Sigmoid colon (tissue), 7 donors: ENCODE measurements around the gene RNU4-1. TPM values are rescaled to one million over a fixed set of nuclear protein-coding genes. Genes with fewer than 3 reads are reported as not detected.

ENCODE experiments used
- DNase-seq: peaks from one replicate; pipeline ENCODE4 v3.0.0-alpha.2; 2019
- H3K27ac ChIP-seq, 4 donors: fragments of 200-600 bp; sonication (generic); one replicate each; pipeline ENCODE4 v1.5.1; 2016 to 2019; ENCODE audit warnings: mild to moderate bottlenecking in 1 of 4
- H3K27me3 ChIP-seq, 3 donors: fragments of 200-600 bp; sonication (generic); one replicate each; pipeline ENCODE4 v1.5.1; 2019; ENCODE audit warnings: mild to moderate bottlenecking in 1 of 3
- H3K36me3 ChIP-seq, 4 donors: fragments of 200-600 bp; sonication (generic); one replicate each; pipeline ENCODE4 v1.5.1; 2016 to 2019
- H3K4me1 ChIP-seq, 4 donors: fragments of 200-600 bp; sonication (generic); one replicate each; pipeline ENCODE4 v1.5.1; 2017 to 2019
- H3K4me3 ChIP-seq, 4 donors: fragments of 200-600 bp; sonication (generic); one replicate each; pipeline ENCODE4 v1.5.1; 2017 to 2019; ENCODE audit warnings: mild to moderate bottlenecking in 2 of 4, moderate library complexity in 1 of 4
- H3K9me3 ChIP-seq, 4 donors: fragments of 200-600 bp in 3 of 4; sonication (generic) in 3 of 4; one replicate each; pipeline versions ENCODE4 v1.5.1 to v1.6.1; 2013 to 2019
- EP300 ChIP-seq, 4 donors: sonication (generic); formaldehyde crosslinking; IDR thresholded peaks; one replicate each; pipeline ENCODE4 v1.6.1; 2017; ENCODE audit warnings: antibody characterized with exemption in 4 of 4
- POLR2A ChIP-seq, 2 donors: fragments of 450-650 bp; IDR thresholded peaks; one replicate each; pipeline ENCODE4 v1.6.1; 2016; ENCODE audit warnings: antibody characterized with exemption in 2 of 2, mild to moderate bottlenecking in 2 of 2, moderate library complexity in 2 of 2
- POLR2AphosphoS5 ChIP-seq, 4 donors: sonication (generic); formaldehyde crosslinking; IDR thresholded peaks; one replicate each; pipeline ENCODE4 v1.6.1; 2017; ENCODE audit warnings: antibody characterized with exemption in 4 of 4
- WGBS, 2 donors: extraction: QIAGEN DNeasy Blood & Tissue Kit; methylation state at CpG; one replicate each; pipeline ENCODE4 v1.1.7; 2013; 5-methylcytosine and 5-hydroxymethylcytosine counted together
- intact Hi-C: fragments of 100-400 bp; cut with DNase I; formaldehyde crosslinking; loops from one replicate; pipeline ENCODE4 v1.15.1; 2023
- polyA plus RNA-seq, 3 donors: library from polyadenylated mRNA; stranded (reverse); fragments of 200-250 nt; gene quantifications; one replicate each; pipeline ENCODE4 v1.2.3, GENCODE V29; 2013
- total RNA-seq, 4 donors: library from RNA; depleted of rRNA; stranded (reverse); fragments of >200 nt; gene quantifications; one replicate each; pipeline ENCODE4 v1.1.0, GENCODE V29; 2016
- TF ChIP-seq, protein P1 (sequence below), 4 experiments: fragments of 450-650 bp in 3 of 4; fragments of 200-600 bp in 1 of 4; IDR thresholded peaks; one replicate each; pipeline ENCODE4 v1.5.1; 2016 to 2019; ENCODE audit warnings: antibody characterized with exemption in 4 of 4, mild to moderate bottlenecking in 3 of 4, moderate library complexity in 2 of 4
- donor health status: healthy with polysubstance abuse.
- donor health status: Bipolar disorder and iron deficiency.
- donor health status: healthy.

Gene RNU4-1
- total and polyA plus RNA-seq, 7 donors = under 0.01 TPM; not detected in 4

DNA sequence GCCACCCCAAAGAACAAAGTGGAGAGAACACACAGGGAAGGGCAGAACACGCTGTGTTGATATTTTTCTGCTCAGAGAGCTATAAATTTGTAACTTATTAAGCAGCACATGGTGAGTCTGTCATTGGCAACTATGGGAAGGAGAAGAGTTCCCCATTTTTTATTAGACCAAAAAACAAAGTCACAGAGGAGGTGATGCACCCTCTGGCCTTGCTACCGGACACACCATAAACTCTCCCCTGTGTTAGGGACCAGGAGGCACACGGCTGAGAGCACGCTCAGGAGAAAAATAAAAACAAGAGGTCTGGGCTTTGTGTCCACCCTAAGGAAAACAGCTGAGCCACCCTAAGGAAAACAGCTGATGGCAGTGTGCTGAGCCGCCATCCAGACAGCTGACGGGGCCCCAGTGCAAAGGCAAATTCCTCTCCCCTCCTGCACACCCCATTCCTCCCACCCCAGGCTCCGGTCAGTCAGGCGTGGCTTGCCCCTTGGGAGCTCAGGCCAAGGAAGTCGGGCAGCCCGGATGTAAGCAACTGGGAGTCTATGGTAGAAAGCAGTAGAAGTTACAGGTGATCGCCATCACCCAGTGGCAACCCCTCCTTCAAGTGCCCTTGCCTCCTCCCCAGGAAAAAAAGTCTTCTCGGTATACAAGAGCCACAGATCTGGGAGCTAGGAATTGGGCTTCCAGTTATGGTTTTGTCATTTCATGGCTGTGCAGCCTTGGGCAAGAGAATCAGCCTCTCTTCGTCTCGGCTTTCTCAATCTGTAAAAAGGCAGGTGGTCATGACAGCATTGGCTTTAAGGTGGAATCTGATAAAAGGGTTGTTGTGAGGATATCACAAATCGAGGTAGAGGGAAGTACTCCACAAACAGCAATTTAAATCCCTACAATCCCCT, 29.9 kb downstream of the RNU4-1 start:
- intact Hi-C loops = no loop called here
- peaks cover 0 to 70% (median 68%) of the 10 kb centered on the region in 4 donors for H3K4me1 ChIP-seq
- peak overlapping the region; percentile 88 to 96 (median 95) for H3K27ac ChIP-seq
- H3K9me3 ChIP-seq = no peaks in the 10 kb centered on the region
- no peak for TF ChIP-seq EP300 (IDR thresholded peaks at IDR 0.05)
- peak in 3 of 4 donors; percentile 1 to 21 (median 16) for TF ChIP-seq POLR2AphosphoS5 (IDR thresholded peaks at IDR 0.05)
- 55 to 65% methylated on average over 15 of the region's 15 CpGs for WGBS, 2 donors
- peak; percentile 76 for DNase-seq
- H3K4me3 ChIP-seq = peak overlapping the region; percentile 86 to 99 (median 91)
- H3K27me3 ChIP-seq = no peaks in the 10 kb centered on the region
- no peaks in the 10 kb centered on the region for H3K36me3 ChIP-seq

DNA sequence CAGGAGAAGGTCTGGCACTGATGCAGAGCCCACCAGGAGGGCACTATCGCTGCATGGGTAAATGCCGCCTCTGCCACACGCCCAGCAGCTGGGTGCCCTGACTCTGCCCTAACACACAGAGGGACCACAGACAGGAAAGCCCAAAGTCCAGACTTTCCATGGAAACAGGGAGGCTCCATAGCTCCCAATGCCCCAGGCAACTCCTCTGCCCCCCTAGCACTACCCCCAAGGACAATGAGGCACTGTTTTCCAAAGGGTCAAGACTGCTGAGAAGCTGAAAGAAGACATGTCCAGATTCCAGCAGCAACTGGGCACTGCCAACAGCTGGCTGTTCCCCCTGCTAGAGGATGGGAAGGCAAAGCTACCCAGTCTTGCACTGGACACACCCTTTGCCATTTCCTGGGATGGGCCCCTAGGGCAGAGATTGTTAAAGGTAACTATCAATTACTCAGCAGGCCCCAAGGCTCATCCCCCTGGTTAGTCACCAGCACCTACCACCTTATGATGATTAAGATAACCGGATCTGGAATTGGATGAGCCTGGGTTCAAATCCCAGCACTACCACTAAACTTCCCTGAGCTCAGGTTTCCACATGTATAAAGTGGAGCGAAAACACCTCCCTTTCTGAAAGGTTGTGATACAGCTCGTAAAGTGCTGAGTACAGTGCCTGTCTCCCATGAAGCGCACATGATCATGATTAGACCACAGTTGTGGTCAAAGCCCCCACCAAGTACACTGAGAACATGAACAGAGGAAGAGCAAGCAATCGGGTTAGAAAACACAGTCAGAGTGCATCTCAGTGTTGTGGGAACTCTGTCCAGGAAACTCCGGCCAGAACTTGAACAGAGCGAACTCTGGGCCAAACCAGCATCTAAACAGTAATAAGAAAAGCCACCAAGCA, 30.8 kb downstream of the RNU4-1 start:
- H3K4me1 ChIP-seq = peaks cover 0 to 79% (median 77%) of the 10 kb centered on the region in 4 donors
- 54 to 60% methylated on average over 10 of the region's 10 CpGs for WGBS, 2 donors
- H3K27me3 ChIP-seq = no peaks in the 10 kb centered on the region
- intact Hi-C loops = no loop called here
- H3K27ac ChIP-seq = peak overlapping the region; percentile 88 to 96 (median 95)
- peak overlapping the region; percentile 4 to 91 (median 88) for H3K4me3 ChIP-seq
- peak in 2 of 4 donors; percentile 9 to 14 for TF ChIP-seq POLR2AphosphoS5 (IDR thresholded peaks at IDR 0.05)
- TF ChIP-seq, protein P1, sequence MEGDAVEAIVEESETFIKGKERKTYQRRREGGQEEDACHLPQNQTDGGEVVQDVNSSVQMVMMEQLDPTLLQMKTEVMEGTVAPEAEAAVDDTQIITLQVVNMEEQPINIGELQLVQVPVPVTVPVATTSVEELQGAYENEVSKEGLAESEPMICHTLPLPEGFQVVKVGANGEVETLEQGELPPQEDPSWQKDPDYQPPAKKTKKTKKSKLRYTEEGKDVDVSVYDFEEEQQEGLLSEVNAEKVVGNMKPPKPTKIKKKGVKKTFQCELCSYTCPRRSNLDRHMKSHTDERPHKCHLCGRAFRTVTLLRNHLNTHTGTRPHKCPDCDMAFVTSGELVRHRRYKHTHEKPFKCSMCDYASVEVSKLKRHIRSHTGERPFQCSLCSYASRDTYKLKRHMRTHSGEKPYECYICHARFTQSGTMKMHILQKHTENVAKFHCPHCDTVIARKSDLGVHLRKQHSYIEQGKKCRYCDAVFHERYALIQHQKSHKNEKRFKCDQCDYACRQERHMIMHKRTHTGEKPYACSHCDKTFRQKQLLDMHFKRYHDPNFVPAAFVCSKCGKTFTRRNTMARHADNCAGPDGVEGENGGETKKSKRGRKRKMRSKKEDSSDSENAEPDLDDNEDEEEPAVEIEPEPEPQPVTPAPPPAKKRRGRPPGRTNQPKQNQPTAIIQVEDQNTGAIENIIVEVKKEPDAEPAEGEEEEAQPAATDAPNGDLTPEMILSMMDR (IDR thresholded peaks at IDR 0.05) = no peak
- peak; percentile 76 for DNase-seq
- no peaks in the 10 kb centered on the region for H3K36me3 ChIP-seq
- no peaks in the 10 kb centered on the region for H3K9me3 ChIP-seq

DNA sequence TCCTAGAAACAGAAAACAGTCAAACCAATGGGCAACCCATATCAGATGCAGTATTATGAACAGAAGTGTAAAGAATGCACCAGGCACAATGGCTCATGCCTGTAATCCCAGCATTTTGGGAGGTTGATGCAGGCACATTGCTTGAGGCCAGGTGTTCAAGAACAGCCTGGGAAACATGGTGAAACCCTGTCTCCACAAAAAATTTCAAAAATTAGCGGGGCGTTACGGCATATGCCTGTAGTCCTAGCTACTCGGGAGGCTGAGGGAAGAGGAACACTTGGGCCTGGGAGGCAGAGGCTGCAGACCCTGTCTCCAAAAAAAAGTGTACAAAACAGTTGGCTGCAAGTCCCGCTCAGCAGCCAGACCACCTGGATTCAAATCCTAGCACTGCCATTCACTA, 32.4 kb downstream of the RNU4-1 start:
- Histone ChIP-seq H3K36me3 (peaks cover 0 to 4% (median 0%) of the 10 kb centered on the region in 4 donors), H3K4me1 (peaks cover 0 to 93% (median 90%) of the 10 kb centered on the region in 4 donors), H3K9me3 (no peaks in the 10 kb centered on the region), H3K27me3 (no peaks in the 10 kb centered on the region), H3K4me3 (no peak overlapping the region), H3K27ac (peak overlapping the region in 2 of 4 donors; percentile 88 to 96)
- WGBS, 2 donors = 95 to 98% methylated on average over 5 of the region's 5 CpGs
- intact Hi-C loops = no loop called here
- no peak for DNase-seq
- TF ChIP-seq EP300 (IDR thresholded peaks at IDR 0.05) (no peak), POLR2AphosphoS5 (IDR thresholded peaks at IDR 0.05) (no peak), POLR2A (IDR thresholded peaks at IDR 0.05) (no peak)
- TF ChIP-seq, protein P1 (IDR thresholded peaks at IDR 0.05) = no peak

DNA sequence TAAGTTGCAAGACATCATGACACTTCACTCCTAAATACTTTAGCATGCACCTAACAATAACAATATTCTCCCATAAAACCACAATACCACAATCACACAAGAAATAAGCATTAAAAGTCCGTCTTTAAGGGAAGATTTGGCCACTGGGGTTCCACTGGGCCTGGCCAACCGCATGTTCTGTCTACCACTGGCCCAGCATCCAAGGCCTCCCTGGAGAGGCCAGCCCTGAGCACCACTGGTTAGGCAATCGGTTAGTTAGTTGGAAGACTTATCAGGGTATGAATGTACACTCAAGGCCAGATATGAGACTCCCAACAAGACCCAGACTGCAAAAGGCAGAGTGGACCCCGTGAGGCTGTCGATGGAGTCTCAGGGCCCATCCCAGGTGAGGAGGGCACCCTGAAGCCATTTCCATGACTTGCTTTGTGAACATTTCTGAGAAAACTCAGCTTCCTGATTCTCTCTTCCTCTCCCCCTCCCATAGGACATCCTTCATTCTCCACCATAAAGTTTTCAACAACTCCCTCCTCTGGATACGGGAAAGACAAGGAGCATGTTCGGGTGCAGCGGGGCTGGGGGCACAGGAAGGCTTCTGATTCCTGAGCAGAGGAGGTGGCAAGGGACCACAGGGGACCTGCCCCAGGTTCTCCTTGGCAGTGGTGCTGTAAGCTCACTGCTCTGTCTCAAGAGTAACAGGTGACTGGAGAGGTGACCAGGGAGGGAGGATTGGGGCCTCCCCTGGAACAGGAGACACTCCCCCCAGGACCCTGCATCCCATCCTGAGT, 33.4 kb downstream of the RNU4-1 start:
- Histone ChIP-seq H3K36me3 (peaks cover 0 to 14% (median 0%) of the 10 kb centered on the region in 4 donors), H3K4me1 (peaks cover 0 to 100% (median 96%) of the 10 kb centered on the region in 4 donors), H3K9me3 (no peaks in the 10 kb centered on the region), H3K27ac (peak overlapping the region; percentile 82 to 96 (median 90)), H3K27me3 (no peaks in the 10 kb centered on the region), H3K4me3 (no peak overlapping the region)
- DNase-seq = peak; percentile 80
- WGBS, 2 donors = 76 to 95% methylated on average over 8 of the region's 8 CpGs
- intact Hi-C loops = no loop called here
- TF ChIP-seq EP300 (IDR thresholded peaks at IDR 0.05) (no peak), POLR2AphosphoS5 (IDR thresholded peaks at IDR 0.05) (no peak), POLR2A (IDR thresholded peaks at IDR 0.05) (no peak)
- TF ChIP-seq, protein P1 (IDR thresholded peaks at IDR 0.05) = no peak
